HepG2 (cell line): Measurements from ENCODE around the gene NUDCD2.

Source experiments
- POLR2A ChIP-seq, 2 experiments: IDR thresholded peaks; 2 replicates each; pipeline ENCODE4 v1.6.1; 2011; ENCODE audit warnings: low read depth in 2 of 2, low read length in 2 of 2, mild to moderate bottlenecking in 1 of 2, moderate library complexity in 1 of 2; ENCODE audit not compliant: insufficient read depth in 1 of 2
- STAG1 ChIP-seq: sonication (generic); formaldehyde crosslinking; IDR thresholded peaks from 2 replicates; pipeline ENCODE4 v1.4.0; 2020; ENCODE audit warnings: missing genetic modification reagents
- YY1 ChIP-seq: IDR thresholded peaks from 2 replicates; pipeline ENCODE4 v1.6.1; 2011; ENCODE audit warnings: low read length, low read depth, moderate library complexity, mild to moderate bottlenecking; ENCODE audit not compliant: insufficient read depth, insufficient replicate concordance
- ZNF138 ChIP-seq: sonication (generic); formaldehyde crosslinking; IDR thresholded peaks from 2 replicates; pipeline ENCODE4 v1.5.0; 2020; ENCODE audit warnings: mild to moderate bottlenecking, low read depth, missing genetic modification reagents
- TF ChIP-seq, protein P1 (sequence below): sonication (generic); formaldehyde crosslinking; IDR thresholded peaks from 2 replicates; pipeline ENCODE4 v1.5.1; 2020; ENCODE audit warnings: mild to moderate bottlenecking, missing genetic modification reagents, borderline replicate concordance
- TF ChIP-seq, protein P2 (sequence below): sonication (generic); formaldehyde crosslinking; IDR thresholded peaks from 2 replicates; pipeline ENCODE4 v1.5.0; 2020; ENCODE audit warnings: mild to moderate bottlenecking, missing genetic modification reagents, moderate library complexity
- TF ChIP-seq, protein P3 (sequence below): sonication (generic); formaldehyde crosslinking; IDR thresholded peaks from 2 replicates; pipeline ENCODE4 v1.8.0; 2022; ENCODE audit warnings: mild to moderate bottlenecking, missing genetic modification reagents; ENCODE audit not compliant: insufficient replicate concordance
- TF ChIP-seq, protein P4 (sequence below): sonication (generic); formaldehyde crosslinking; IDR thresholded peaks from 2 replicates; pipeline ENCODE4 v1.5.0; 2020; ENCODE audit warnings: missing genetic modification reagents, mild to moderate bottlenecking, borderline replicate concordance
- TF ChIP-seq, protein P5 (sequence below): sonication (generic); formaldehyde crosslinking; IDR thresholded peaks from 2 replicates; pipeline ENCODE4 v1.4.0; 2020; ENCODE audit warnings: missing genetic modification reagents

DNA sequence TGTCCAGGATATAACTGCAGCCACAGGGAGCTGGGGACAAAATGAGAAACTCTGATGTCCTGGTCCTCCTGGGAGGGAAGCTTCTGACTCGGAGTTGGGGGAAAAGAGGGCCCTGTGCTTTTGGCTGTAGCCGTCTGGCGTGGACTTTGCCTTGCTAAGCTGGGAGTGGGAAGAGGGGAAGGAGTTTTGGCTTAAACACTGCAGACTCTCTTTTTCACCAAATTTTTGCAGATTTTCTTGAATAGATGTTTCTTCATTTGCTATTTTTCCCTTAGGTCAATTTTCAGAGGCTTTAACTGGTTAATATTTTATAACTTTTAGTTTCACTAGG lies 29.8 kb upstream of the NUDCD2 start:
- no peak for TF ChIP-seq STAG1 (CRISPR knock-in tag)
- TF ChIP-seq, protein P1, sequence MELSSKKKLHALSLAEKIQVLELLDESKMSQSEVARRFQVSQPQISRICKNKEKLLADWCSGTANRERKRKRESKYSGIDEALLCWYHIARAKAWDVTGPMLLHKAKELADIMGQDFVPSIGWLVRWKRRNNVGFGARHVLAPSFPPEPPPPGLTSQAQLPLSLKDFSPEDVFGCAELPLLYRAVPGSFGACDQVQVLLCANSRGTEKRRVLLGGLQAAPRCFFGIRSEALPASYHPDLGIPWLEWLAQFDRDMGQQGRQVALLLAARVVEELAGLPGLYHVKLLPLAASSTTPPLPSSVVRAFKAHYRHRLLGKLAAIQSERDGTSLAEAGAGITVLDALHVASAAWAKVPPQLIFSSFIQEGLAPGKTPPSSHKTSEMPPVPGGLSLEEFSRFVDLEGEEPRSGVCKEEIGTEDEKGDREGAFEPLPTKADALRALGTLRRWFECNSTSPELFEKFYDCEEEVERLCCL (CRISPR knock-in tag), result no peak
- TF ChIP-seq, protein P2, sequence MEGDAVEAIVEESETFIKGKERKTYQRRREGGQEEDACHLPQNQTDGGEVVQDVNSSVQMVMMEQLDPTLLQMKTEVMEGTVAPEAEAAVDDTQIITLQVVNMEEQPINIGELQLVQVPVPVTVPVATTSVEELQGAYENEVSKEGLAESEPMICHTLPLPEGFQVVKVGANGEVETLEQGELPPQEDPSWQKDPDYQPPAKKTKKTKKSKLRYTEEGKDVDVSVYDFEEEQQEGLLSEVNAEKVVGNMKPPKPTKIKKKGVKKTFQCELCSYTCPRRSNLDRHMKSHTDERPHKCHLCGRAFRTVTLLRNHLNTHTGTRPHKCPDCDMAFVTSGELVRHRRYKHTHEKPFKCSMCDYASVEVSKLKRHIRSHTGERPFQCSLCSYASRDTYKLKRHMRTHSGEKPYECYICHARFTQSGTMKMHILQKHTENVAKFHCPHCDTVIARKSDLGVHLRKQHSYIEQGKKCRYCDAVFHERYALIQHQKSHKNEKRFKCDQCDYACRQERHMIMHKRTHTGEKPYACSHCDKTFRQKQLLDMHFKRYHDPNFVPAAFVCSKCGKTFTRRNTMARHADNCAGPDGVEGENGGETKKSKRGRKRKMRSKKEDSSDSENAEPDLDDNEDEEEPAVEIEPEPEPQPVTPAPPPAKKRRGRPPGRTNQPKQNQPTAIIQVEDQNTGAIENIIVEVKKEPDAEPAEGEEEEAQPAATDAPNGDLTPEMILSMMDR, result no peak
- no peak for TF ChIP-seq ZNF138 (CRISPR knock-in tag)
- TF ChIP-seq, protein P3, sequence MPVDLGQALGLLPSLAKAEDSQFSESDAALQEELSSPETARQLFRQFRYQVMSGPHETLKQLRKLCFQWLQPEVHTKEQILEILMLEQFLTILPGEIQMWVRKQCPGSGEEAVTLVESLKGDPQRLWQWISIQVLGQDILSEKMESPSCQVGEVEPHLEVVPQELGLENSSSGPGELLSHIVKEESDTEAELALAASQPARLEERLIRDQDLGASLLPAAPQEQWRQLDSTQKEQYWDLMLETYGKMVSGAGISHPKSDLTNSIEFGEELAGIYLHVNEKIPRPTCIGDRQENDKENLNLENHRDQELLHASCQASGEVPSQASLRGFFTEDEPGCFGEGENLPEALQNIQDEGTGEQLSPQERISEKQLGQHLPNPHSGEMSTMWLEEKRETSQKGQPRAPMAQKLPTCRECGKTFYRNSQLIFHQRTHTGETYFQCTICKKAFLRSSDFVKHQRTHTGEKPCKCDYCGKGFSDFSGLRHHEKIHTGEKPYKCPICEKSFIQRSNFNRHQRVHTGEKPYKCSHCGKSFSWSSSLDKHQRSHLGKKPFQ (CRISPR knock-in tag), result no peak
- TF ChIP-seq, protein P4, sequence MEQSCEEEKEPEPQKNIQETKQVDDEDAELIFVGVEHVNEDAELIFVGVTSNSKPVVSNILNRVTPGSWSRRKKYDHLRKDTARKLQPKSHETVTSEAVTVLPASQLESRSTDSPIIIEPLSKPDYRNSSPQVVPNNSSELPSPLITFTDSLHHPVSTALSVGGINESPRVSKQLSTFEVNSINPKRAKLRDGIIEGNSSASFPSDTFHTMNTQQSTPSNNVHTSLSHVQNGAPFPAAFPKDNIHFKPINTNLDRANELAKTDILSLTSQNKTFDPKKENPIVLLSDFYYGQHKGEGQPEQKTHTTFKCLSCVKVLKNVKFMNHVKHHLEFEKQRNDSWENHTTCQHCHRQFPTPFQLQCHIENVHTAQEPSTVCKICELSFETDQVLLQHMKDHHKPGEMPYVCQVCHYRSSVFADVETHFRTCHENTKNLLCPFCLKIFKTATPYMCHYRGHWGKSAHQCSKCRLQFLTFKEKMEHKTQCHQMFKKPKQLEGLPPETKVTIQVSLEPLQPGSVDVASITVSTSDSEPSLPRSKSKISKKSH, result no peak
- no peak for TF ChIP-seq YY1
- TF ChIP-seq, protein P5, sequence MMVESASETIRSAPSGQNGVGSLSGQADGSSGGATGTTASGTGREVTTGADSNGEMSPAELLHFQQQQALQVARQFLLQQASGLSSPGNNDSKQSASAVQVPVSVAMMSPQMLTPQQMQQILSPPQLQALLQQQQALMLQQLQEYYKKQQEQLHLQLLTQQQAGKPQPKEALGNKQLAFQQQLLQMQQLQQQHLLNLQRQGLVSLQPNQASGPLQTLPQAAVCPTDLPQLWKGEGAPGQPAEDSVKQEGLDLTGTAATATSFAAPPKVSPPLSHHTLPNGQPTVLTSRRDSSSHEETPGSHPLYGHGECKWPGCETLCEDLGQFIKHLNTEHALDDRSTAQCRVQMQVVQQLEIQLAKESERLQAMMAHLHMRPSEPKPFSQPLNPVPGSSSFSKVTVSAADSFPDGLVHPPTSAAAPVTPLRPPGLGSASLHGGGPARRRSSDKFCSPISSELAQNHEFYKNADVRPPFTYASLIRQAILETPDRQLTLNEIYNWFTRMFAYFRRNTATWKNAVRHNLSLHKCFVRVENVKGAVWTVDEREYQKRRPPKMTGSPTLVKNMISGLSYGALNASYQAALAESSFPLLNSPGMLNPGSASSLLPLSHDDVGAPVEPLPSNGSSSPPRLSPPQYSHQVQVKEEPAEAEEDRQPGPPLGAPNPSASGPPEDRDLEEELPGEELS (CRISPR knock-in tag), result no peak
- no peak for TF ChIP-seq POLR2A (IDR thresholded peaks at IDR 0.05; ENCODE audit: insufficient read depth in 1 of 2, low read depth in 2 of 2, low read length in 2 of 2)
